HEK293T (cell line): Measurements from ENCODE around the gene EID2.

Experiments
- CTCF ChIA-PET: fragments of 350-600 bp; formaldehyde crosslinking; extraction: SDS; loops from one replicate; lab custom pipeline; 2021; ENCODE audit warnings: antibody characterized with exemption, inconsistent platforms; lab: Yijun Ruan, JAX
- POLR2A ChIA-PET: fragments of 350-600 bp; formaldehyde crosslinking; extraction: SDS; loops from one replicate; lab custom pipeline; 2020; ENCODE audit warnings: antibody characterized with exemption, inconsistent platforms; lab: Yijun Ruan, JAX
- DNase-seq: peaks from one replicate; pipeline ENCODE4 v3.0.0; 2012; ENCODE audit warnings: mixed read lengths; ENCODE audit errors: extremely low spot score
- ARNT ChIP-seq: fragments of 450-650 bp; IDR thresholded peaks from 2 replicates; pipeline ENCODE4 v1.6.1; 2017; ENCODE audit warnings: mild to moderate bottlenecking
- BHLHE40 ChIP-seq: fragments of 450-650 bp; IDR thresholded peaks from 2 replicates; pipeline ENCODE4 v1.6.1; 2016; ENCODE audit warnings: mild to moderate bottlenecking, moderate library complexity, borderline replicate concordance
- CTBP1 ChIP-seq: fragments of 450-650 bp; IDR thresholded peaks from 2 replicates; pipeline ENCODE4 v1.6.1; 2016; ENCODE audit warnings: borderline replicate concordance
- ELF4 ChIP-seq: fragments of 450-650 bp; IDR thresholded peaks from 2 replicates; pipeline ENCODE4 v1.6.1; 2017; ENCODE audit warnings: antibody characterized with exemption
- FOXA1 ChIP-seq: fragments of 450-650 bp; IDR thresholded peaks from 2 replicates; pipeline ENCODE4 v1.6.1; 2016; ENCODE audit warnings: mild to moderate bottlenecking
- FOXK2 ChIP-seq: fragments of 450-650 bp; IDR thresholded peaks from 2 replicates; pipeline ENCODE4 v1.6.1; 2016; ENCODE audit warnings: mild to moderate bottlenecking
- FOXM1 ChIP-seq: fragments of 450-650 bp; IDR thresholded peaks from 2 replicates; pipeline ENCODE4 v1.6.1; 2017; ENCODE audit warnings: mild to moderate bottlenecking, borderline replicate concordance
- HDGF ChIP-seq: fragments of 450-650 bp; IDR thresholded peaks from 2 replicates; pipeline ENCODE4 v1.6.1; 2017; ENCODE audit warnings: antibody characterized with exemption, borderline replicate concordance
- L3MBTL2 ChIP-seq: fragments of 450-650 bp; conservative IDR thresholded peaks from 2 replicates; pipeline ENCODE4 v1.6.1; 2016; ENCODE audit warnings: mild to moderate bottlenecking
- LEF1 ChIP-seq: fragments of 450-650 bp; IDR thresholded peaks from 2 replicates; pipeline ENCODE4 v1.6.1; 2017; ENCODE audit warnings: mild to moderate bottlenecking, borderline replicate concordance
- NFRKB ChIP-seq: fragments of 450-650 bp; IDR thresholded peaks from 2 replicates; pipeline ENCODE4 v1.6.1; 2016; ENCODE audit warnings: mild to moderate bottlenecking, moderate library complexity
- SP1 ChIP-seq: fragments of 450-650 bp; IDR thresholded peaks from 2 replicates; pipeline ENCODE4 v1.6.1; 2017
- SUZ12 ChIP-seq: fragments of 450-650 bp; IDR thresholded peaks from 2 replicates; pipeline ENCODE4 v1.6.1; 2016; ENCODE audit warnings: mild to moderate bottlenecking
- TARDBP ChIP-seq: fragments of 450-650 bp; IDR thresholded peaks from 2 replicates; pipeline ENCODE4 v1.6.1; 2016
- ZNF384 ChIP-seq: fragments of 450-650 bp; IDR thresholded peaks from 2 replicates; pipeline ENCODE4 v1.6.1; 2016
- TF ChIP-seq, protein P1 (sequence below): fragments of 450-650 bp; IDR thresholded peaks from 2 replicates; pipeline ENCODE4 v1.6.1; 2016

Gene EID2

DNA sequence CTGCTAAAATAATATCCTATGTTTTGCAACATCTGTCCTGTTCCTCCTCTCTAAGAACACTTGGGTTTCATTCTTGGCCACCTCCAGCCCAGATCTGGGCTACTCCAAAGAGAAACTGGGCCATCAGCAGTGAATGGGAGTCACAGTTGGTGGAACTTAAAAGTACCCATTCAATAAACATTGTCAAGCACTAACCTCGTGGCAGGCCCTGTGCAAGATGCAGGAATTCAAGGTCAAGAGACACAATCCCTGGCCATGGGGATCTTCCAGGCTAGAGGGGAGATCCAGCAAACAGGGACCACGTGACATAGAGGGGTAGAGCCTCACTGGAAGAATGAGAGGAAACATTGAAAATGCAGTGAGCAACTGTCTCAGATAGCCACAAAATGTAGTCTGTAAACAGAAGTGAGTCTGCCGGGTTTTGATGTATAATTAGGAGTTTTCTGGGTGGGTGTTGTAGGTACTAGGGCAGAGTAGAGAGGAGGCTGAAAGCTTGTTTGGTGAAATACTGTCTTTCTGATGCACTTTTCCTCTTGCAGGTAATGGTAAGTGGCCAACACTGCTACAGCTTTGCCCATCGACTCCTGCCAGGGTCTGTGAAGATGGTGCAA lies 14.8 kb upstream of the EID2 start:
- CTCF ChIA-PET, result no interaction called here
- TF ChIP-seq LEF1 (no peak), HDGF (no peak), FOXM1 (no peak), SP1 (no peak), L3MBTL2 (no peak), ZNF384 (no peak), ELF4 (no peak), FOXA1 (no peak), NFRKB (no peak), SUZ12 (no peak), ARNT (no peak), TARDBP (no peak), CTBP1 (no peak), FOXK2 (no peak), BHLHE40 (no peak)
- TF ChIP-seq, protein P1, sequence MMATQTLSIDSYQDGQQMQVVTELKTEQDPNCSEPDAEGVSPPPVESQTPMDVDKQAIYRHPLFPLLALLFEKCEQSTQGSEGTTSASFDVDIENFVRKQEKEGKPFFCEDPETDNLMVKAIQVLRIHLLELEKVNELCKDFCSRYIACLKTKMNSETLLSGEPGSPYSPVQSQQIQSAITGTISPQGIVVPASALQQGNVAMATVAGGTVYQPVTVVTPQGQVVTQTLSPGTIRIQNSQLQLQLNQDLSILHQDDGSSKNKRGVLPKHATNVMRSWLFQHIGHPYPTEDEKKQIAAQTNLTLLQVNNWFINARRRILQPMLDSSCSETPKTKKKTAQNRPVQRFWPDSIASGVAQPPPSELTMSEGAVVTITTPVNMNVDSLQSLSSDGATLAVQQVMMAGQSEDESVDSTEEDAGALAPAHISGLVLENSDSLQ, result no peak
- DNase-seq, result no peak
- POLR2A ChIA-PET, result no interaction called here

DNA sequence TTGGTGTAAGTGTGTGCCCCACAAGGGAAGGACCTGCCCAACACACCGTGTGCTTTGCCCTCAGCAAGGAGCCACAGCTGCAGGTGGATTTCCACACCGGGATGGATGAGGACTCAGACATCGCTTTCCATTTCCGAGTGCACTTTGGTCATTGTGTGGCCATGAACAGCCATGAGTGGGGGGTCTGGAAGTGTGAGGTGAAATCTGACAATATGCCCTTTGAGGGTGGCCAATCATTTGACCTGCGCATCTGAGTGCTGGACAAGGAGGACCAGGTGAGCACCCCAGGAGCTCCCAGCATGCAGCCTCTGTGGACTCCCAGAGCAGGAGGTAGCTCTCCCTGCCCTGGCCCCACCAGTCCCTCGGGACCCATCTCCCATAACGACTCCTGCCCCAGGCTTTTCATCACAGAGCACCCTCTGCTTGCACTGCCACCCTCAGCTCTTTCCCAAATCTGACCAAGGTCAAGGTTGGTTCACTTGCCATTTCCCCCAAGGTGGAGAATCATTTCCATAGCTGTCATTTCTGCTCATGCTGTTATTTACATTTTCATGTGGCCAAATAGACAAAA lies 13.2 kb upstream of the EID2 start:
- DNase-seq, result no peak
- ChIA-PET POLR2A (no interaction called here), CTCF (no interaction called here)
- TF ChIP-seq BHLHE40 (no peak), TARDBP (no peak), CTBP1 (no peak), FOXK2 (no peak), LEF1 (no peak), HDGF (no peak), FOXM1 (no peak), NFRKB (no peak), SP1 (no peak), SUZ12 (no peak), ZNF384 (no peak), L3MBTL2 (no peak)
- TF ChIP-seq, protein P1, result no peak

DNA sequence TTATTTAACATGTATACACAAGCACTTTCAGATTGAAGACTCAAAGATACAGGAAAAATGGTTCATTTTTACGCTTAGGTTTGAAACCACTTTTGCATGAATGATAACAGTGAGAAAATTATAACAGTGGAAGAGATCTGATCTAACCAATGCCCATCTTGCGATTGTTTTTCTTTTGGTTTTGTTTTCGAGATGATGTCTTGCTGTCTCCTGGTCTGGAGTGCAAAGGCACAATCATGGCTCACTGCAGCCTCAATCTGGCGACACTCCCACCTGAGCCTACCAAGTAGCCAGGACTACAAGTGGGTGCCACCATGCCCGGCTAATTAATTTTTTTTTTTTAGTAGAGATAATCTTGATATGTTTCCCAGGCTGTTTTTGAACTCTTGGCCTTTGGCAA lies 10.2 kb upstream of the EID2 start:
- DNase-seq, result no peak
- CTCF ChIA-PET, result interaction anchor here (1.8 to 2.0 kb wide), 2 partner anchors 8 to 122 kb away, joined by 6 to 17 read pairs; no protein-coding TSS in a partner anchor
- no peak for TF ChIP-seq FOXM1
- TF ChIP-seq NFRKB, result no peak
- no peak for TF ChIP-seq LEF1
- no peak for TF ChIP-seq ARNT
- TF ChIP-seq HDGF, result no peak
- TF ChIP-seq ELF4, result no peak
- no peak for TF ChIP-seq SP1
- no peak for TF ChIP-seq FOXK2
- TF ChIP-seq, protein P1, result no peak
- POLR2A ChIA-PET, result no interaction called here

DNA sequence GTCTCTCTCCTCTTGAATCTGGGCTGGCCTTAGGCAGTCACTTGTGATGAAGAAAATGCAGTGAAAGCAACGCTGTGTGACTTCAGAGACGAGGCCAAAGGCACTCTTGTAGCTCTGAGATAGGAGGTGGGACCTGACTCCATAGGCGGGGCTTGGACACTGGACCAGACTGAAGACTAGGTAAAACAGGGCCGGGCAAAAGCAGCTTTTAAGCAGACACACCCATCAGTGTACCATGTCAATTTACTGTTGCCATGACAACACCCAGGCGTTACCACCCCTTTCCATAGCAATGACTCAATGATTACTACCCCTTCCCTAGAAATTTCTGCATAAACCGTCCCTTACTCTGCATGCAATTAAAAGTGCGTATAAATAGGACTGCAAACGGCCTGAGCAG lies 6.6 kb upstream of the EID2 start:
- TF ChIP-seq, protein P1, result no peak
- no peak for TF ChIP-seq TARDBP
- TF ChIP-seq L3MBTL2, result no peak
- no peak for TF ChIP-seq FOXK2
- TF ChIP-seq NFRKB, result no peak
- no peak for TF ChIP-seq ZNF384
- TF ChIP-seq ARNT, result no peak
- no peak for TF ChIP-seq ELF4
- TF ChIP-seq CTBP1, result no peak
- TF ChIP-seq FOXA1, result no peak
- no peak for TF ChIP-seq SP1
- TF ChIP-seq FOXM1, result no peak
- TF ChIP-seq LEF1, result no peak
- TF ChIP-seq HDGF, result no peak
- DNase-seq, result no peak
- ChIA-PET CTCF (no interaction called here), POLR2A (interaction anchor here (0.7 to 1.1 kb wide), 3 partner anchors 28 to 111 kb away, joined by 3 to 4 read pairs (median 3); partner anchors contain the start of genes RPS16 and SUPT5H)

DNA sequence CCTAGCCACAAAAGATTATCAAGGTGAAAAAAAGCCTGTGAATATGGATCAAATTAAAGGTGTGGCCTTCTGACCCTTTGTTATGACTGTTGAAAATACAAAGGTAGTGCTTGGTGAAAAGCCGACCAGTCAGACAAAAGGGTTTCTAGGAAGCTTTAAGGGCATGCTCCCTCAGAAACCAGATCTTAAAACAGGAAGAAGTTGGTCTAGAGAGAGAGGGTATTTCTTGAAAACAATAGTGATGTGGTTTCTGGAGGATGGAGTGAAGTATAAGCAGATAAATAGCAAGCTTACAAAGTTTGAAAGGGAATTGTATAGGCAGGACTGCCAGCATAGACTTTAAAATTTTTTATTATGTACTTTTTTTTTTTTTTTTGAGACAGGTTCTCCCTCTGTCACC lies 5.0 kb upstream of the EID2 start:
- TF ChIP-seq CTBP1, result no peak
- no peak for TF ChIP-seq FOXA1
- TF ChIP-seq, protein P1, result no peak
- no peak for TF ChIP-seq LEF1
- TF ChIP-seq L3MBTL2, result no peak
- TF ChIP-seq ZNF384, result no peak
- no peak for TF ChIP-seq HDGF
- TF ChIP-seq ELF4, result no peak
- no peak for TF ChIP-seq BHLHE40
- TF ChIP-seq TARDBP, result no peak
- TF ChIP-seq NFRKB, result no peak
- no peak for TF ChIP-seq SP1
- no peak for TF ChIP-seq ARNT
- ChIA-PET CTCF (no interaction called here), POLR2A (no interaction called here)
- no peak for DNase-seq
